HCT116 (cell line): ENCODE results near the gene DDTL. TPM values are rescaled to one million over a fixed set of nuclear protein-coding genes. Genes with fewer than 3 reads are reported as not detected.

Source experiments
- ATAC-seq: fragments of 200-7000 bp; cut with Tn5 transposase; 2 replicates; pipeline ENCODE4 v1.9.1; 2020; ENCODE audit warnings: mild to moderate bottlenecking, moderate library complexity
- BruUV-seq: library from RNA; stranded (reverse); fragments of 400-500 nt; replicated peaks from 2 replicates; lab custom pipeline; 2021; lab: Mats Ljungman, UMichigan
- CTCF ChIA-PET: fragments of 300-600 bp; sonication (Branson Sonifier 250); formaldehyde crosslinking; loops from one replicate; lab custom pipeline; 2021; ENCODE audit warnings: antibody characterized with exemption; lab: Charles Lee
- POLR2A ChIA-PET: fragments of 300-600, 350-600 bp; sonication (Branson Sonifier 250); formaldehyde crosslinking; loops from one replicate; lab custom pipeline; 2021; ENCODE audit warnings: antibody characterized with exemption; lab: Charles Lee
- RAD21 ChIA-PET, 2 experiments: fragments of 300-600 bp; sonication (Branson Sonifier 250); formaldehyde crosslinking; loops; one replicate each; lab custom pipeline; 2023; ENCODE audit warnings: low total read pairs in 2 of 2; ENCODE audit not compliant: uncharacterized antibody in 2 of 2, unreplicated experiment in 2 of 2, low non-redundant PET in 1 of 2; lab: Charles Lee
- DNase-seq: peaks from one replicate; pipeline ENCODE4 v3.0.0-alpha.2; 2010; ENCODE audit warnings: low read depth, low spot score
- H2AFZ ChIP-seq: fragments of 200-600 bp; shearing (Covaris generic), sonication (generic); 2 replicates; pipeline ENCODE4 v1.6.1; 2017; ENCODE audit warnings: low read depth, mixed run types, mixed read lengths, antibody characterized with exemption, low read length; ENCODE audit not compliant: poor library complexity, severe bottlenecking
- H3K27ac ChIP-seq: 2 replicates; pipeline ENCODE4 v1.5.1; 2012; ENCODE audit warnings: low read depth, low read length
- H3K27me3 ChIP-seq: fragments of 200-600 bp; sonication (generic); 2 replicates; pipeline ENCODE4 v1.6.1; 2016; ENCODE audit warnings: mixed run types, low read length, mixed read lengths; ENCODE audit not compliant: insufficient read depth
- H3K36me3 ChIP-seq, 2 experiments: fragments of 200-500 bp in 1 of 2; fragments of 200-600 bp in 1 of 2; sonication (Bioruptor generic) in 1 of 2; sonication (generic) in 1 of 2; 2 replicates each; pipeline versions ENCODE4 v1.5.1 to v1.6.1; 2014 to 2016; ENCODE audit warnings: low read length in 2 of 2, inconsistent platforms in 1 of 2, mixed read lengths in 1 of 2, mixed run types in 1 of 2; ENCODE audit not compliant: insufficient read depth in 2 of 2, control insufficient read depth in 1 of 2
- H3K4me1 ChIP-seq, 2 experiments: fragments of 200-600 bp in 1 of 2; sonication (generic) in 1 of 2; 2 replicates each; pipeline versions ENCODE4 v1.5.1 to v1.6.1; 2012 to 2017; ENCODE audit warnings: low read length in 2 of 2, inconsistent platforms in 1 of 2, mild to moderate bottlenecking in 1 of 2, mixed read lengths in 1 of 2, mixed run types in 1 of 2, moderate library complexity in 1 of 2; ENCODE audit not compliant: insufficient read depth in 2 of 2, control insufficient read depth in 1 of 2
- H3K4me2 ChIP-seq: fragments of 200-600 bp; sonication (generic); 2 replicates; pipeline ENCODE4 v1.6.1; 2017; ENCODE audit warnings: mixed run types, low read length, mixed read lengths
- H3K4me3 ChIP-seq, 2 experiments: fragments of 200-600 bp in 1 of 2; sonication (generic) in 1 of 2; replicated peaks in 1 of 2; 2 replicates each; pipeline ENCODE4 v1.5.1; 2011 to 2016; ENCODE audit warnings: low read length in 2 of 2, control low read depth in 1 of 2, low read depth in 1 of 2, mild to moderate bottlenecking in 1 of 2, mixed read lengths in 1 of 2, mixed run types in 1 of 2
- H3K79me2 ChIP-seq: fragments of 200-600 bp; sonication (generic); 2 replicates; pipeline ENCODE4 v1.6.1; 2017; ENCODE audit warnings: mild to moderate bottlenecking, mixed run types, low read length, moderate library complexity, mixed read lengths; ENCODE audit not compliant: insufficient read depth
- H3K9ac ChIP-seq: fragments of 200-600 bp; sonication (generic); 2 replicates; pipeline ENCODE4 v1.6.1; 2016; ENCODE audit warnings: low read length, mixed read lengths
- H3K9me2 ChIP-seq: fragments of 200-600 bp; sonication (generic), shearing (Covaris generic); 2 replicates; pipeline ENCODE4 v1.6.1; 2017; ENCODE audit warnings: mixed run types, mild to moderate bottlenecking, moderate library complexity; ENCODE audit not compliant: insufficient read depth
- H3K9me3 ChIP-seq, 2 experiments: fragments of 200-500 bp in 1 of 2; fragments of 200-600 bp in 1 of 2; sonication (Bioruptor generic) in 1 of 2; sonication (generic) in 1 of 2; 2 replicates each; pipeline ENCODE4 v1.6.1; 2014 to 2017; ENCODE audit warnings: low read length in 2 of 2, mixed read lengths in 2 of 2, inconsistent platforms in 1 of 2, low read depth in 1 of 2, mild to moderate bottlenecking in 1 of 2, mixed run types in 1 of 2, moderate library complexity in 1 of 2; ENCODE audit not compliant: control insufficient read depth in 1 of 2, insufficient read depth in 1 of 2
- H4K20me1 ChIP-seq: fragments of 200-600 bp; sonication (generic), shearing (Covaris generic); 2 replicates; pipeline ENCODE4 v1.6.1; 2017; ENCODE audit warnings: mixed run types, mild to moderate bottlenecking, moderate library complexity; ENCODE audit not compliant: insufficient read depth
- CBX3 ChIP-seq: IDR thresholded peaks from 2 replicates; pipeline ENCODE4 v1.6.1; 2012; ENCODE audit warnings: low read depth
- CEBPB ChIP-seq: IDR thresholded peaks from 2 replicates; pipeline ENCODE4 v1.6.1; 2012; ENCODE audit warnings: low read depth
- ELF1 ChIP-seq: IDR thresholded peaks from 2 replicates; pipeline ENCODE4 v1.6.1; 2012; ENCODE audit warnings: low read depth, borderline replicate concordance
- EZH2phosphoT487 ChIP-seq: fragments of 200-600 bp; IDR thresholded peaks from 2 replicates; pipeline ENCODE4 v1.6.1; 2018; ENCODE audit warnings: antibody characterized with exemption, borderline replicate concordance
- POLR2A ChIP-seq: IDR thresholded peaks from 2 replicates; pipeline ENCODE4 v1.7.0; 2011; ENCODE audit warnings: borderline replicate concordance; ENCODE audit not compliant: insufficient read depth, insufficient read length; ENCODE audit errors: extremely low read depth
- RAD21 ChIP-seq: IDR thresholded peaks from 2 replicates; pipeline ENCODE4 v1.6.1; 2012; ENCODE audit warnings: low read depth, mild to moderate bottlenecking
- SP1 ChIP-seq: IDR thresholded peaks from 2 replicates; pipeline ENCODE4 v1.6.1; 2012; ENCODE audit warnings: low read depth
- SRF ChIP-seq: IDR thresholded peaks from 2 replicates; pipeline ENCODE4 v1.6.1; 2012; ENCODE audit warnings: low read depth
- TCF7L2 ChIP-seq: IDR thresholded peaks from 2 replicates; pipeline ENCODE4 v1.7.0; 2011; ENCODE audit warnings: borderline replicate concordance, inconsistent platforms; ENCODE audit not compliant: insufficient read depth, insufficient read length; ENCODE audit errors: extremely low read depth
- ZFX ChIP-seq: fragments of 450-650 bp; IDR thresholded peaks from 2 replicates; pipeline ENCODE4 v1.6.1; 2017
- intact Hi-C: fragments of 100-400 bp; cut with micrococcal nuclease; formaldehyde crosslinking; loops from 2 replicates; pipeline ENCODE4 v1.10.0; 2022
- total RNA-seq: library from RNA; stranded (reverse); gene quantifications from one replicate; pipeline ENCODE4 v1.2.1, GENCODE V29; 2021; ENCODE audit not compliant: unreplicated experiment
- TF ChIP-seq, protein P1 (sequence below): IDR thresholded peaks from 2 replicates; pipeline ENCODE4 v1.6.1; 2011; ENCODE audit warnings: mild to moderate bottlenecking, low read length, moderate library complexity; ENCODE audit not compliant: insufficient replicate concordance; ENCODE audit errors: extremely low read depth
- TF ChIP-seq, protein P2 (sequence below): IDR thresholded peaks from 2 replicates; pipeline ENCODE4 v1.6.1; 2012
- TF ChIP-seq, protein P3 (sequence below): IDR thresholded peaks from 2 replicates; pipeline ENCODE4 v1.6.1; 2012; ENCODE audit warnings: low read depth
- TF ChIP-seq, protein P4 (sequence below), 3 experiments: fragments of 200-600 bp in 1 of 3; sonication (generic) in 1 of 3; IDR thresholded peaks in 2 of 3; conservative IDR thresholded peaks in 1 of 3; 2 replicates each; pipeline ENCODE4 v1.5.1; 2012 to 2017; ENCODE audit warnings: low read depth in 2 of 3, low read length in 2 of 3, antibody characterized with exemption in 1 of 3, borderline replicate concordance in 1 of 3, control low read depth in 1 of 3, mild to moderate bottlenecking in 1 of 3, mixed read lengths in 1 of 3, mixed run types in 1 of 3, moderate library complexity in 1 of 3; ENCODE audit not compliant: insufficient read depth in 1 of 3

The DDTL gene
- total RNA-seq, 1 experiment from 2014 or later = 3.4 TPM

DNA sequence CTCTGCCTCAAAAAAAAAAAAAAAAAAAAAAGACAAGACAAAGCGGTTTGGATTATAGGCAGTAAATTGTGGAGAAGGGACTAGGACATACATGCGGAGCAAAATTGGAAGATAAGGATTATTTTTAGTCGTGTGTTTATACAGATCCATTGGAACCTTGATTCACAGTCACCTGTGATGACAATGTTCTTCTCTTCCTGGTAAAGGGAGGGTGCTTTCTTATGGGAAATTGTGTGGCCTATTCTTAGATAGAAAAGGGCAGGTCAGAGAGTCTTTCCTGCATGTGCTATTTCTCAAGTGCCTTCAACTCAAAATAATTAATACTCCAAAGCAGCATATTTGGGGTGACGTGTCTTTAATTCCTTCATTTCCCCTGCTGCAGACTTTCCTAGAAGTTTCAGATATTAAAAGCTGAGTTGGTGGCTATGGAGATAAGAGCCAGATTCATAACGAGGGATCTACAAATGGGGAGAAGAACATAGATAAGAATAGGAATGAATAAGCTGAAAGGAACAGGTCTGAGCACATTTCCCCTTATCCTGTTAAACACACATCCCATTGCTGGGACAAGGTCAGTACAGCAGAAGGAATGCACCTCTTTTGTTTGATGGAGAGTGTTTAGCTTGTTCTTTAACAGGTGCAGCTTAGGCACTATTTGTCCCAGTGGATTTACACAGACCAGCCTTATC lies 28.2 kb upstream of the DDTL start:
- ChIA-PET RAD21 (no interaction called here), POLR2A (no interaction called here), CTCF (interaction anchor here (1.3 kb wide), 1 partner anchor 9 kb away, joined by 5 read pairs; no protein-coding TSS in a partner anchor)
- H2AFZ ChIP-seq = no peak overlapping the region
- no peaks in the 10 kb centered on the region for H4K20me1 ChIP-seq
- no peak overlapping the region for H3K4me3 ChIP-seq
- H3K9ac ChIP-seq = no peak overlapping the region
- intact Hi-C loops = no loop called here
- peaks cover 0 to 2% of the 10 kb centered on the region in 2 experiments; a peak in 1 of 4 replicates for H3K4me1 ChIP-seq
- no peaks in the 10 kb centered on the region for H3K36me3 ChIP-seq
- DNase-seq (no peak), ATAC-seq (no peak)
- TF ChIP-seq, protein P1, sequence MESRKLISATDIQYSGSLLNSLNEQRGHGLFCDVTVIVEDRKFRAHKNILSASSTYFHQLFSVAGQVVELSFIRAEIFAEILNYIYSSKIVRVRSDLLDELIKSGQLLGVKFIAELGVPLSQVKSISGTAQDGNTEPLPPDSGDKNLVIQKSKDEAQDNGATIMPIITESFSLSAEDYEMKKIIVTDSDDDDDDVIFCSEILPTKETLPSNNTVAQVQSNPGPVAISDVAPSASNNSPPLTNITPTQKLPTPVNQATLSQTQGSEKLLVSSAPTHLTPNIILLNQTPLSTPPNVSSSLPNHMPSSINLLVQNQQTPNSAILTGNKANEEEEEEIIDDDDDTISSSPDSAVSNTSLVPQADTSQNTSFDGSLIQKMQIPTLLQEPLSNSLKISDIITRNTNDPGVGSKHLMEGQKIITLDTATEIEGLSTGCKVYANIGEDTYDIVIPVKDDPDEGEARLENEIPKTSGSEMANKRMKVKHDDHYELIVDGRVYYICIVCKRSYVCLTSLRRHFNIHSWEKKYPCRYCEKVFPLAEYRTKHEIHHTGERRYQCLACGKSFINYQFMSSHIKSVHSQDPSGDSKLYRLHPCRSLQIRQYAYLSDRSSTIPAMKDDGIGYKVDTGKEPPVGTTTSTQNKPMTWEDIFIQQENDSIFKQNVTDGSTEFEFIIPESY = no peak
- TF ChIP-seq, protein P2, sequence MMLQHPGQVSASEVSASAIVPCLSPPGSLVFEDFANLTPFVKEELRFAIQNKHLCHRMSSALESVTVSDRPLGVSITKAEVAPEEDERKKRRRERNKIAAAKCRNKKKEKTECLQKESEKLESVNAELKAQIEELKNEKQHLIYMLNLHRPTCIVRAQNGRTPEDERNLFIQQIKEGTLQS = no peak
- TF ChIP-seq, protein P3, sequence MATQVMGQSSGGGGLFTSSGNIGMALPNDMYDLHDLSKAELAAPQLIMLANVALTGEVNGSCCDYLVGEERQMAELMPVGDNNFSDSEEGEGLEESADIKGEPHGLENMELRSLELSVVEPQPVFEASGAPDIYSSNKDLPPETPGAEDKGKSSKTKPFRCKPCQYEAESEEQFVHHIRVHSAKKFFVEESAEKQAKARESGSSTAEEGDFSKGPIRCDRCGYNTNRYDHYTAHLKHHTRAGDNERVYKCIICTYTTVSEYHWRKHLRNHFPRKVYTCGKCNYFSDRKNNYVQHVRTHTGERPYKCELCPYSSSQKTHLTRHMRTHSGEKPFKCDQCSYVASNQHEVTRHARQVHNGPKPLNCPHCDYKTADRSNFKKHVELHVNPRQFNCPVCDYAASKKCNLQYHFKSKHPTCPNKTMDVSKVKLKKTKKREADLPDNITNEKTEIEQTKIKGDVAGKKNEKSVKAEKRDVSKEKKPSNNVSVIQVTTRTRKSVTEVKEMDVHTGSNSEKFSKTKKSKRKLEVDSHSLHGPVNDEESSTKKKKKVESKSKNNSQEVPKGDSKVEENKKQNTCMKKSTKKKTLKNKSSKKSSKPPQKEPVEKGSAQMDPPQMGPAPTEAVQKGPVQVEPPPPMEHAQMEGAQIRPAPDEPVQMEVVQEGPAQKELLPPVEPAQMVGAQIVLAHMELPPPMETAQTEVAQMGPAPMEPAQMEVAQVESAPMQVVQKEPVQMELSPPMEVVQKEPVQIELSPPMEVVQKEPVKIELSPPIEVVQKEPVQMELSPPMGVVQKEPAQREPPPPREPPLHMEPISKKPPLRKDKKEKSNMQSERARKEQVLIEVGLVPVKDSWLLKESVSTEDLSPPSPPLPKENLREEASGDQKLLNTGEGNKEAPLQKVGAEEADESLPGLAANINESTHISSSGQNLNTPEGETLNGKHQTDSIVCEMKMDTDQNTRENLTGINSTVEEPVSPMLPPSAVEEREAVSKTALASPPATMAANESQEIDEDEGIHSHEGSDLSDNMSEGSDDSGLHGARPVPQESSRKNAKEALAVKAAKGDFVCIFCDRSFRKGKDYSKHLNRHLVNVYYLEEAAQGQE = no peak
- TF ChIP-seq SRF (no peak), ELF1 (no peak), TCF7L2 (no peak), CBX3 (no peak), RAD21 (no peak), SP1 (no peak), POLR2A (no peak), ZFX (no peak), CEBPB (no peak), EZH2phosphoT487 (no peak)
- TF ChIP-seq, protein P4, sequence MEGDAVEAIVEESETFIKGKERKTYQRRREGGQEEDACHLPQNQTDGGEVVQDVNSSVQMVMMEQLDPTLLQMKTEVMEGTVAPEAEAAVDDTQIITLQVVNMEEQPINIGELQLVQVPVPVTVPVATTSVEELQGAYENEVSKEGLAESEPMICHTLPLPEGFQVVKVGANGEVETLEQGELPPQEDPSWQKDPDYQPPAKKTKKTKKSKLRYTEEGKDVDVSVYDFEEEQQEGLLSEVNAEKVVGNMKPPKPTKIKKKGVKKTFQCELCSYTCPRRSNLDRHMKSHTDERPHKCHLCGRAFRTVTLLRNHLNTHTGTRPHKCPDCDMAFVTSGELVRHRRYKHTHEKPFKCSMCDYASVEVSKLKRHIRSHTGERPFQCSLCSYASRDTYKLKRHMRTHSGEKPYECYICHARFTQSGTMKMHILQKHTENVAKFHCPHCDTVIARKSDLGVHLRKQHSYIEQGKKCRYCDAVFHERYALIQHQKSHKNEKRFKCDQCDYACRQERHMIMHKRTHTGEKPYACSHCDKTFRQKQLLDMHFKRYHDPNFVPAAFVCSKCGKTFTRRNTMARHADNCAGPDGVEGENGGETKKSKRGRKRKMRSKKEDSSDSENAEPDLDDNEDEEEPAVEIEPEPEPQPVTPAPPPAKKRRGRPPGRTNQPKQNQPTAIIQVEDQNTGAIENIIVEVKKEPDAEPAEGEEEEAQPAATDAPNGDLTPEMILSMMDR (IDR thresholded peaks at IDR 0.05 in 2 of 3, conservative IDR thresholded peaks at IDR 0.05 in 1 of 3; ENCODE audit: borderline replicate concordance in 1 of 3, insufficient read depth in 1 of 3, low read depth in 2 of 3, low read length in 2 of 3) = no peak
- no peak overlapping the region for H3K27ac ChIP-seq
- BruUV-seq = no TSS peak
- H3K9me2 ChIP-seq = no peaks in the 10 kb centered on the region
- no peaks in the 10 kb centered on the region for H3K79me2 ChIP-seq
- H3K4me2 ChIP-seq = no peak overlapping the region
- H3K27me3 ChIP-seq = no peaks in the 10 kb centered on the region
- no peaks in the 10 kb centered on the region for H3K9me3 ChIP-seq
